Neuronal stem cell (in vitro differentiated cells): ENCODE data around the gene BRAT1.
A peak's percentile ranks its signal among the peaks of the same experiment; 100 is the strongest.

Experiments
- DNase-seq: peaks from one replicate; pipeline ENCODE4 v3.0.0-alpha.2; 2013; ENCODE audit warnings: low spot score
- H2AFZ ChIP-seq: one replicate; pipeline ENCODE4 v1.6.1; 2013; ENCODE audit warnings: mild to moderate bottlenecking, low read length, inconsistent platforms
- H2AK5ac ChIP-seq: 2 replicates; pipeline ENCODE4 v1.6.1; 2013; ENCODE audit warnings: low read depth, mild to moderate bottlenecking, inconsistent platforms, low read length, moderate library complexity, mixed read lengths
- H2BK120ac ChIP-seq: 2 replicates; pipeline ENCODE4 v1.6.1; 2013; ENCODE audit warnings: low read depth, mild to moderate bottlenecking, inconsistent platforms, low read length, moderate library complexity, mixed read lengths
- H2BK12ac ChIP-seq: one replicate; pipeline ENCODE4 v1.6.1; 2013; ENCODE audit warnings: low read length, inconsistent platforms
- H2BK15ac ChIP-seq: 2 replicates; pipeline ENCODE4 v1.6.1; 2013; ENCODE audit warnings: mild to moderate bottlenecking, low read length, inconsistent platforms, mixed read lengths
- H2BK5ac ChIP-seq: one replicate; pipeline ENCODE4 v1.6.1; 2013; ENCODE audit warnings: inconsistent platforms, mild to moderate bottlenecking, low read length, moderate library complexity
- H3K14ac ChIP-seq: one replicate; pipeline ENCODE4 v1.6.1; 2013; ENCODE audit warnings: low read length, inconsistent platforms
- H3K18ac ChIP-seq: 2 replicates; pipeline ENCODE4 v1.6.1; 2013; ENCODE audit warnings: low read length, inconsistent platforms
- H3K23ac ChIP-seq: 2 replicates; pipeline ENCODE4 v1.6.1; 2013; ENCODE audit warnings: low read depth, mild to moderate bottlenecking, mixed read lengths, low read length, inconsistent platforms; ENCODE audit not compliant: poor library complexity
- H3K27ac ChIP-seq: replicated peaks from 3 replicates; pipeline ENCODE4 v1.5.1; 2013; ENCODE audit warnings: low read length, inconsistent platforms
- H3K27me3 ChIP-seq, 3 experiments: 2 replicates each; pipeline ENCODE4 v1.6.1; 2013; ENCODE audit warnings: low read length in 3 of 3, mild to moderate bottlenecking in 2 of 3, inconsistent platforms in 1 of 3, low read depth in 1 of 3, mixed read lengths in 1 of 3, moderate library complexity in 1 of 3; ENCODE audit not compliant: control insufficient read depth in 3 of 3, insufficient read depth in 3 of 3
- H3K36me3 ChIP-seq, 2 donors: replicated peaks in 1 of 2; 2 replicates each; pipeline ENCODE4 v1.6.1; 2013; ENCODE audit warnings: low read length in 2 of 2; ENCODE audit not compliant: control insufficient read depth in 2 of 2, insufficient read depth in 2 of 2
- H3K4ac ChIP-seq: 2 replicates; pipeline ENCODE4 v1.6.1; 2013; ENCODE audit warnings: inconsistent platforms, mild to moderate bottlenecking, low read length, moderate library complexity
- H3K4me1 ChIP-seq, 2 donors: 1 replicate in 1 of 2; 2 replicates in 1 of 2; pipeline ENCODE4 v1.6.1; 2013; ENCODE audit warnings: low read length in 2 of 2, low read depth in 1 of 2; ENCODE audit not compliant: control insufficient read depth in 2 of 2, insufficient read depth in 1 of 2
- H3K4me2 ChIP-seq: one replicate; pipeline ENCODE4 v1.6.1; 2013; ENCODE audit warnings: mild to moderate bottlenecking, low read length, inconsistent platforms; ENCODE audit not compliant: insufficient read depth, poor library complexity, severe bottlenecking
- H3K4me3 ChIP-seq, 2 donors: 2 replicates each; pipeline ENCODE4 v1.5.1; 2013; ENCODE audit warnings: low read length in 2 of 2, mild to moderate bottlenecking in 2 of 2, inconsistent platforms in 1 of 2, moderate library complexity in 1 of 2
- H3K79me1 ChIP-seq: one replicate; pipeline ENCODE4 v1.6.1; 2013; ENCODE audit warnings: low read depth, mild to moderate bottlenecking, inconsistent platforms, low read length, moderate library complexity
- H3K9ac ChIP-seq: one replicate; pipeline ENCODE4 v1.6.1; 2013; ENCODE audit warnings: mild to moderate bottlenecking, low read depth, low read length, inconsistent platforms; ENCODE audit not compliant: poor library complexity
- H3K9me3 ChIP-seq, 2 donors: replicated peaks in 1 of 2; 2 replicates each; pipeline versions ENCODE3 to v1.6.1; 2013; ENCODE audit warnings: low read length in 2 of 2, mild to moderate bottlenecking in 2 of 2, inconsistent platforms in 1 of 2, low read depth in 1 of 2, mixed read lengths in 1 of 2, moderate library complexity in 1 of 2; ENCODE audit not compliant: control insufficient read depth in 2 of 2, insufficient read depth in 1 of 2
- H4K8ac ChIP-seq: one replicate; pipeline ENCODE4 v1.6.1; 2013; ENCODE audit warnings: low read depth, mild to moderate bottlenecking, inconsistent platforms, low read length, moderate library complexity
- H4K91ac ChIP-seq: one replicate; pipeline ENCODE4 v1.6.1; 2013; ENCODE audit warnings: low read length, low read depth, mild to moderate bottlenecking, inconsistent platforms; ENCODE audit not compliant: poor library complexity
- WGBS, 2 donors: extraction: QIAGEN DNeasy Blood & Tissue Kit; methylation state at CpG; one replicate each; pipeline ENCODE4 v1.1.7; 2013; ENCODE audit warnings: missing lambda C conversion rate in 2 of 2, mixed read lengths in 1 of 2; ENCODE audit not compliant: insufficient read length in 2 of 2, insufficient replicate concordance in 1 of 2; ENCODE audit errors: extremely low coverage in 2 of 2; 5-methylcytosine and 5-hydroxymethylcytosine counted together

Gene BRAT1

GRCh38 chr7:2602406-2603043, 47.2 kb upstream of the BRAT1 start:
- H3K79me1 ChIP-seq, result peaks cover 1% of the 10 kb centered on the region
- H2BK120ac ChIP-seq, result no peak overlapping the region
- no peak overlapping the region for H3K4ac ChIP-seq
- no peak overlapping the region for H3K4me3 ChIP-seq
- peak overlapping the region; percentile 75 for H2BK5ac ChIP-seq
- DNase-seq, result no peak
- peak overlapping the region; percentile 75 for H3K14ac ChIP-seq
- H2BK12ac ChIP-seq, result no peak overlapping the region
- peak overlapping the region; percentile 48 for H4K8ac ChIP-seq
- no CpG with 5 or more reads among the region's 19 CpGs for WGBS, 2 donors
- H3K9me3 ChIP-seq, result no peaks in the 10 kb centered on the region
- H3K23ac ChIP-seq, result peak overlapping the region; percentile 55
- peak overlapping the region; percentile 30 for H3K9ac ChIP-seq
- H3K36me3 ChIP-seq, result peaks cover 9 to 38% of the 10 kb centered on the region in 2 donors
- no peak overlapping the region for H2AFZ ChIP-seq
- no peak overlapping the region for H3K4me2 ChIP-seq
- peak overlapping the region; percentile 91 for H2AK5ac ChIP-seq
- no peaks in the 10 kb centered on the region for H3K27me3 ChIP-seq
- H3K4me1 ChIP-seq, result peaks cover under 1 to 10% of the 10 kb centered on the region in 2 donors
- peak overlapping the region; percentile 88 for H3K18ac ChIP-seq
- H3K27ac ChIP-seq, result no peak overlapping the region
- H4K91ac ChIP-seq, result no peak overlapping the region
- H2BK15ac ChIP-seq, result no peak overlapping the region

- 100% methylated on average over 1 of the region's 11 CpGs for WGBS, 2 donors
- H2BK120ac ChIP-seq, result no peak overlapping the region
- H2AK5ac ChIP-seq, result peak overlapping the region; percentile 91
- peak overlapping the region; percentile 5 for H3K23ac ChIP-seq
- DNase-seq, result no peak
- H2AFZ ChIP-seq, result no peak overlapping the region
- no peaks in the 10 kb centered on the region for H3K9me3 ChIP-seq
- no peak overlapping the region for H3K4me2 ChIP-seq
- H3K14ac ChIP-seq, result no peak overlapping the region
- H3K27ac ChIP-seq, result no peak overlapping the region
- H3K9ac ChIP-seq, result no peak overlapping the region
- peaks cover 0 to 4% of the 10 kb centered on the region in 2 donors for H3K4me1 ChIP-seq
- H3K36me3 ChIP-seq, result peaks cover 9 to 44% of the 10 kb centered on the region in 2 donors
- H2BK12ac ChIP-seq, result no peak overlapping the region
- no peak overlapping the region for H4K8ac ChIP-seq
- peak overlapping the region; percentile 85 for H3K18ac ChIP-seq
- H2BK15ac ChIP-seq, result no peak overlapping the region
- H3K4ac ChIP-seq, result no peak overlapping the region
- H3K27me3 ChIP-seq, result no peaks in the 10 kb centered on the region
- no peak overlapping the region for H4K91ac ChIP-seq
- peak overlapping the region; percentile 75 for H2BK5ac ChIP-seq
- H3K79me1 ChIP-seq, result peaks cover 1% of the 10 kb centered on the region
- H3K4me3 ChIP-seq, result no peak overlapping the region
Observed at GRCh38 chr7:2601907-2602306, 46.6 kb upstream of the BRAT1 start.

- peaks cover 9 to 52% of the 10 kb centered on the region in 2 donors for H3K36me3 ChIP-seq
- H2BK15ac ChIP-seq, result no peak overlapping the region
- H2BK120ac ChIP-seq, result no peak overlapping the region
- no peak overlapping the region for H2BK12ac ChIP-seq
- peak overlapping the region; percentile 72 for H3K14ac ChIP-seq
- no peak overlapping the region for H4K8ac ChIP-seq
- H3K4me1 ChIP-seq, result peaks cover 0 to 4% of the 10 kb centered on the region in 2 donors
- peak overlapping the region; percentile 27 for H3K27ac ChIP-seq
- no peak overlapping the region for H3K4ac ChIP-seq
- no peak overlapping the region for H3K4me2 ChIP-seq
- H4K91ac ChIP-seq, result no peak overlapping the region
- peak overlapping the region; percentile 2 for H2AK5ac ChIP-seq
- H3K79me1 ChIP-seq, result peaks cover 1% of the 10 kb centered on the region
- H3K27me3 ChIP-seq, result no peaks in the 10 kb centered on the region
- H2AFZ ChIP-seq, result no peak overlapping the region
- H2BK5ac ChIP-seq, result no peak overlapping the region
- no CpG with 5 or more reads among the region's 9 CpGs for WGBS, 2 donors
- no peak for DNase-seq
- peak overlapping the region; percentile 63 for H3K18ac ChIP-seq
- H3K9ac ChIP-seq, result no peak overlapping the region
- no peaks in the 10 kb centered on the region for H3K9me3 ChIP-seq
- no peak overlapping the region for H3K23ac ChIP-seq
- H3K4me3 ChIP-seq, result no peak overlapping the region
Observed at GRCh38 chr7:2601065-2601464, 45.7 kb upstream of the BRAT1 start.

GRCh38 chr7:2598154-2598823, 43.0 kb upstream of the BRAT1 start:
- H3K4me3 ChIP-seq, result no peak overlapping the region
- no peak overlapping the region for H3K27ac ChIP-seq
- no peaks in the 10 kb centered on the region for H3K27me3 ChIP-seq
- H3K79me1 ChIP-seq, result no peaks in the 10 kb centered on the region
- no peak overlapping the region for H2AK5ac ChIP-seq
- no peak overlapping the region for H3K4ac ChIP-seq
- H4K8ac ChIP-seq, result no peak overlapping the region
- H3K23ac ChIP-seq, result no peak overlapping the region
- H2BK15ac ChIP-seq, result no peak overlapping the region
- peaks cover 0 to 4% of the 10 kb centered on the region in 2 donors for H3K4me1 ChIP-seq
- H2BK120ac ChIP-seq, result no peak overlapping the region
- peaks cover 15 to 71% of the 10 kb centered on the region in 2 donors for H3K36me3 ChIP-seq
- H2AFZ ChIP-seq, result no peak overlapping the region
- WGBS, 2 donors, result no CpG with 5 or more reads among the region's 29 CpGs
- H3K9ac ChIP-seq, result no peak overlapping the region
- no peak overlapping the region for H2BK12ac ChIP-seq
- H3K4me2 ChIP-seq, result no peak overlapping the region
- H2BK5ac ChIP-seq, result no peak overlapping the region
- DNase-seq, result no peak
- H4K91ac ChIP-seq, result no peak overlapping the region
- no peak overlapping the region for H3K18ac ChIP-seq
- H3K14ac ChIP-seq, result no peak overlapping the region
- no peaks in the 10 kb centered on the region for H3K9me3 ChIP-seq
